ENCODE measurements around the gene THYN1.
A peak's percentile ranks its signal among the peaks of the same experiment; 100 is the strongest.

GRCh38 chr11:134223836-134224709, 29.1 kb downstream of the THYN1 start, which contains the start of the genes NCAPD3 and VPS26B:
- TF ChIP-seq CTCF (IDR thresholded peaks at IDR 0.05 in 8 of 11, conservative IDR thresholded peaks at IDR 0.05 in 3 of 11) (peak in 4 of 11 experiments; percentile 18 to 36 (median 27)), POLR2A (IDR thresholded peaks at IDR 0.05) (peak; percentile 78 to 98 (median 87))

All from spleen (tissue), 7 donors.